ENCODE data around the gene CATSPERD.

DNA sequence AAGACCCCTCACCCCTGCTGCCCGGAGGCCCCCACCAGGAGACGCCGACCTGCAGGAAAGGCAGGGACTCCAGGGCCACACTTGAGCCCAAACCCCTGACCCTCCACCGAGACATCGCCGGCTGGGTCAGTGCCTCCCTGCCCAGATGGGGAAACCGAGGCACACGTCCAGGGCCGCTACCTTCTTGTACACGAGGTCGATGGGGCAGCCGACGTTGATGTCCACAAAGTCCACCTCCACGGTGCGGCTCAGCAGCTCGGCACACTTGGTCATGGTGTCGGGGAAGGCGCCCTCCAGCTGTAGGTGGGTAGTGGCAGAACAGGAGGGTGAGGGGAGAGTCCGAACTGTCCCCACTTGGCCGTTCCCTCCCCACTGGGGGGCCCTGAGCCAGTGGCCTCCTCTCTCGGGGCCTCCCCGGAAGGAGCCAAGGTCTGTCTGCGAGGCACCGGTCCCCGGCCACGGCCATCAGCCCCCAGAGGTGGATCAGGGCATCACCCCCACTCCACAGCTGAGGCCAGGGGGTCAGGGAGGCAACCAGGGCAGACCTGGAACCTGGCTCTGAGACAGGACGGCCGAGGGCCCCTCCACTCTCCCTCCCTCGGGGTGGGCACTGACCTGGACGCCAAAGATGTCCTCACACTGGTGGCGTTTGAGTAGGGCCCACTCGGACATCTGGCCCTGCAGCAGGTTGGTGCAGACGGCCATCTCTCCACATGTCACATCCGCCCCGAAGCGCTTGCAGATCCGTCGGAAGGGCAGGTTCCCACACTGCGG, 67.2 kb downstream of the CATSPERD start:
- TF ChIP-seq ZFX (IDR thresholded peaks at IDR 0.05; ENCODE audit: borderline replicate concordance), result no peak
- TF ChIP-seq, protein P1, sequence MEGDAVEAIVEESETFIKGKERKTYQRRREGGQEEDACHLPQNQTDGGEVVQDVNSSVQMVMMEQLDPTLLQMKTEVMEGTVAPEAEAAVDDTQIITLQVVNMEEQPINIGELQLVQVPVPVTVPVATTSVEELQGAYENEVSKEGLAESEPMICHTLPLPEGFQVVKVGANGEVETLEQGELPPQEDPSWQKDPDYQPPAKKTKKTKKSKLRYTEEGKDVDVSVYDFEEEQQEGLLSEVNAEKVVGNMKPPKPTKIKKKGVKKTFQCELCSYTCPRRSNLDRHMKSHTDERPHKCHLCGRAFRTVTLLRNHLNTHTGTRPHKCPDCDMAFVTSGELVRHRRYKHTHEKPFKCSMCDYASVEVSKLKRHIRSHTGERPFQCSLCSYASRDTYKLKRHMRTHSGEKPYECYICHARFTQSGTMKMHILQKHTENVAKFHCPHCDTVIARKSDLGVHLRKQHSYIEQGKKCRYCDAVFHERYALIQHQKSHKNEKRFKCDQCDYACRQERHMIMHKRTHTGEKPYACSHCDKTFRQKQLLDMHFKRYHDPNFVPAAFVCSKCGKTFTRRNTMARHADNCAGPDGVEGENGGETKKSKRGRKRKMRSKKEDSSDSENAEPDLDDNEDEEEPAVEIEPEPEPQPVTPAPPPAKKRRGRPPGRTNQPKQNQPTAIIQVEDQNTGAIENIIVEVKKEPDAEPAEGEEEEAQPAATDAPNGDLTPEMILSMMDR (IDR thresholded peaks at IDR 0.05), result no peak
